Suprapubic skin (tissue), 4 donors: Measurements from ENCODE around the gene C2CD4B.

Source experiments
- CTCF ChIP-seq, 2 donors: fragments of 200-600 bp in 1 of 2; fragments of 450-650 bp in 1 of 2; sonication (generic) in 1 of 2; IDR thresholded peaks; one replicate each; pipeline ENCODE4 v1.5.1; 2016 to 2019; ENCODE audit warnings: antibody characterized with exemption in 2 of 2, mild to moderate bottlenecking in 1 of 2, moderate library complexity in 1 of 2
- EP300 ChIP-seq: sonication (generic); formaldehyde crosslinking; IDR thresholded peaks from one replicate; pipeline ENCODE4 v1.6.1; 2017; ENCODE audit warnings: antibody characterized with exemption
- POLR2A ChIP-seq, 2 donors: fragments of 450-650 bp; IDR thresholded peaks; one replicate each; pipeline ENCODE4 v1.6.1; 2017; ENCODE audit warnings: antibody characterized with exemption in 2 of 2, mild to moderate bottlenecking in 2 of 2, moderate library complexity in 2 of 2
- POLR2AphosphoS5 ChIP-seq, 3 donors: sonication (generic); formaldehyde crosslinking; IDR thresholded peaks; one replicate each; pipeline ENCODE4 v1.6.1; 2017; ENCODE audit warnings: antibody characterized with exemption in 3 of 3

- TF ChIP-seq CTCF (IDR thresholded peaks at IDR 0.05) (no peak), POLR2A (IDR thresholded peaks at IDR 0.05) (no peak), POLR2AphosphoS5 (IDR thresholded peaks at IDR 0.05) (no peak), EP300 (no peak)
Measured at GRCh38 chr15:62124973-62125303, 40.1 kb downstream of the C2CD4B start.
